SK-N-DZ (cell line): ENCODE results near the gene CCDC102B.
"Not testable (repeated sequence)": the region's sequence is repeated elsewhere in the genome, so short reads cannot be mapped to it uniquely, and the experiment has no call there.

Experiments
- DNase-seq: peaks from one replicate; pipeline ENCODE4 v3.0.0-alpha.2; 2015; ENCODE audit warnings: low spot score

The CCDC102B gene

DNA sequence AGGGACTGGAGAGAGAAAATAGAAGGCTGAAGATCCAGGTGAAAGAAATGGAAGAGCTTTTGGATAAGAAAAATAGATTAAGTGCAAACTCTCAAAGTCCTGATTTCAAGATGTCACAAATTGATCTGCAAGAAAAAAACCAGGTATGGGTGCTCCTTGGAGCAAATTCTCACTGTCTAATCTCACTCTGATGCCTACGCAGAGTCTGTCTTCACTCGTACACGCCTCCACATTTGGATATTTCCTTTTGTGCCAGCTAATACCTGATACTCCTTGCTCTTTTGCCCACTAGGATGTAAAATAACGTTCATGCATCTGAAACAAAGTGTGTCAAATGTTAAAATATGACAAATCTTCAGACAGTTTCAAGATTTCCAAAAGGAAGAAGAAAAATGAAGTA lies 99.4 kb downstream of the CCDC102B start:
- DNase-seq: no peak

DNA sequence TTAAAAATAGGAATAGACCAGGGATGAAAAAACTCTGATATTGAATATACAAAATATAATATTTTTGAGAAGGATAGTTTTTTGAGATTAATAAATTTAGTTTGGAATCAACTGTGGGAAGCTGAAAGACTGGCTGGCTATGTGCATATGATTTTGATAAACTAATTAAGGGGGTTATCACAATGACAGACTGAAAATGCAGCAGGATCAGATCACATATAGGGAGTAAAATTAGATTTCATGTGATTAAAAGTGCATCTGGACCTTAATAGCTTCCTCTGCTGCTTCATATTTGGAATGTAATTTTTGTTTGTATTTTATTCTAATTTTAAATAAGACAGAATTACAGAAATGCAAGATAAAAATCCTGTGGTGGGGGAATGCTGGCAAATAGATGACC lies 111.7 kb downstream of the CCDC102B start:
- DNase-seq: peak; percentile 75

DNA sequence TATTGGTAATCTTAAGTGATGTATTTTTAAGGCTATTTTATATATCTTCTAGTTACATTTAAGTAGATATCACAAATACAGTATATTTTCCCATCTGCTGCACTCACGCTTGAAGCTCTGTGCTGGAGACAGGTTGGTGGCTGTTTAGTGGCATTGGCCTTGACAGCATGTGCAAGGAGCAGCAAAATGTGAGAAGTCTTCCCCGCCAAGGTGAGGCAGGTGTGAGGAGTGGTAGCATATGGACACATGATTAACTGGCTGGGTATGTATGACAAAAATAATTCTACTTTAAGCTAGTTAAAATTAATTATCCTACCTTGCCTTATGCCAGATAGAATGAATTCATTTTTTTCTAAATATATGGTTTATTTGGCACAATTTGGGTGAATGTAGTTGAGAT lies 117.2 kb downstream of the CCDC102B start:
- DNase-seq: no peak

DNA sequence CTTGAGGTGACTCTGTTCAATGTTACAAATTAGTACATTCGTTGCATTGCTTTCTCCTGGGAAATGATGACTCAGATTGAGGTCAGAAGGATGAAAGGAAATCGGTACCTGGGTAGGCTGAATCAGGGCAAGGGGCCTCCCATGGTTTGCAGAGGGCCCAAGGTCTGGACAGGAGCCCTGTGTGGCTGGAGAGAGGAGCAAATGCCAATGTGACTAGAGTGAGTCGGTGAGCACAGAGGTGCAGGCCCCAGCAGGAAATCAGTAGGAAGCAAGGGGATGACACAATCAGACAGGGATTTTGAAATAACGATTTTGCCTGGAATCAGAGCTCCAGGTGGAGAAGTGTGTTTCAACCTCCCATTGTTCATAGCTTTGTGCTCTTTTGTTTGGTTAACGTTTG lies 118.9 kb downstream of the CCDC102B start:
- no peak for DNase-seq

DNA sequence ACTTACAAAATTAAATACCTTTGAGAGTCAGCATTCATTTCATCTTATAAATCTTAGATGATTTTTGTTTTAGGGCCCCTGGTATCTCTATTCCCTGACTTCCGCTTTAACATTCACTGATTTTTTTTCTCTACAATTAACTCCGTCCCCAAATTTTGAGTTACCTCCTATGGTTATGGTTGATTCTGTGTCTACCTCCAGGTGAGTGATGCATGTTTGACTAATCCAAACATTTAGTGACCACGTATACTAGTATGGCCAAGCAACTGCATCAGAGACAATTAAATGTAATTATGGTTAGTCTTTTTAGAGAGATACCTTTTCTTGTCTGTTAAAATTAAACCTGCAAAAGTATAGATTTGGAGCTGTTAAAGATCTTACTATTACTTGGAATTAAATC lies 120.3 kb downstream of the CCDC102B start:
- DNase-seq: no peak

DNA sequence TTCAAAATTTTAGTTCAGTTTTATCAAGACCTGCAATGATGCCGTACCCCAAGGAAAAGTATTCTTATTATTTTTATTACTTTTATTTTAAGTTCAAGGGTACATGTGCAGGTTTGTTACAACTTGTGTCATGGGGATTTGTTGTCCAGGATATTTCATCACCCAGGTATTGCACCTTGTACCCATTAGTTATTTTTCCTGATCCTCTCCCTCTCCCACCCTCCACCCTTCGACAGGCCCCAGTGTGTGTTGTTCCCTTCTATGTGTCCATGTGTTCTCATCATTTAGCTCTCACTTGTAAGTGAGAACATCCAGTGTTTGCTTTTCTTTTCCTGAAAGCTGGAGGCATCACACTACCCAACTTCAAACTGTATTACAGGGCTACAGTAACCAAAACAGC lies 122.0 kb downstream of the CCDC102B start:
- DNase-seq: no peak

DNA sequence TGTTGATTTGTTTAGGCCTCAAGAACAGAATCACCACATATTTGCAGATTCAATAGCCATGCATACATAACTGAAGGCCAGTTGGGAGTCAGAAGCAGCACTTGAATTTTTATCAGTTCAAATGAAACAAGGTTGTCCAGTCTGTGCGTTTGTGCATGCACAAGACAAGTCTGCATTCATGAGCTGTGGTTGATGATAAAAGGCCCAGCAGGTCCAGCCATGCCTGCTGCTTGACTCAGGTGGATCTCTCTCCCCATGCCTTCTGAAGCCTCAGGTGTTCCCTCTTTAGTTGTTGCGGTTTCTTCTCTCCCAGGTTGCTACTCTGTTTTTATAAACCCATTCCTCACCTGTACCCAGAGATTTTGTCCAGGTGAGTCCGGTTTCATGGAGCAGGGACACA lies 124.5 kb downstream of the CCDC102B start:
- DNase-seq: no peak

DNA sequence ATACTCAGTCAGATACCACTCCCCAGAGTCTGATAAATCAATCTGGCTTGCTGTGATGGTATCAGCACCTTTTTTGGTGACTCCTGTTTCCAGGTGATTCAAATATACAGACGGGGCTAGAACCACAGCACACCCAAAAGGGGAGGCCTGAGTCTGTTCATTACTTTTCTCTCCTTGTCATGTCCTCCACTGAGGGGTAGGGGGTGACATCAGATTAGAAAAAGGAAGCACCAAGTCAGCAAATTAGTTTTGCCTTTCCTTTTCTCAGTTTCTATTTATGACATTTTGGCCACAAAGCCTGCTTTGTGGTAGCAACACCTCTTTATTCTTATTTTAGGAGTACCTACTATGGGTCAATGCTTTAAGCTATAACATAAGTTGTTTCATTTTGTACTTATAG lies 127.4 kb downstream of the CCDC102B start:
- no peak for DNase-seq

DNA sequence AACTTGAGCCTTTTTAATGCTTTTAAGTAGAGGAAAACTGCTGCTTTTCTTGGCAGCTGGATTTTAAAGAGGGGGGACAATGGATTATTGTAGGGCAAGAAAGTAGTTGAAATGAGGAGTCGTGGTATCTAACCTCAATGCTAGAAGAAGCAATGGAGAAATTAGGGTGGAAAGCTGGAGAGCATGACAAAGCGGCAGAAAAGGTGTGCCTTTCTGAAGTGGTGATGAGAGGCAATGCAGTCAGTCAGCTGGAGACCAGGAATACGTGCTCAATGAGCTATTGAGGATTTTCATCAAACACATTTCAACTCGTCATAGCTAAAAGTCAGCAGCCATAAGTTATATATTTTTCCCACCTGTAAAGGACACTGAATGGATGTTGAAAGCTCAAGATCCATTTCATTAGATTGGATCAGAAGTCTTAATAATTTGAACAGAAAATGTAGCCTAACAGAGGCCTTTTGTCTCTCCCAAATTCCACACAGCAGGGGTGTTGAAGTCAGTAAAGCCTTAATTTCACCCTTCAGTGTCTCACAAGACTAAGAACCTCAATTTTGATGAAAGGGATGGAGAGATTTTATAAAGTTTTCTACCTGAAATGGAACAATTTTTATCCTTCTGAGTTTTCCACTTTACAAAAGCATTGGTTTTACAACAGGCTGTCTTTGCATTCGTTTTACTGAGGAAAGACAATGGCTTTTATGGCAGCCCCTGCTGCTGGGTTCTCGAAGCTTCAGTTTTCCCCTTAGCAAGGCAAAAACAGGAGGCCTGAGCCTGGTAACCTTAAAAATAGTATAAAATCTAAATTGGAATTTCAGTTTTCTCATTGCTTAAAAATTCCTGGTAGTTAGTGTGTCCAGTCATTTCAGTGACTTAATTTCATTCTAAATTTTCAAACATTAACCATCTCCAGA lies 131.1 kb downstream of the CCDC102B start:
- no peak for DNase-seq

DNA sequence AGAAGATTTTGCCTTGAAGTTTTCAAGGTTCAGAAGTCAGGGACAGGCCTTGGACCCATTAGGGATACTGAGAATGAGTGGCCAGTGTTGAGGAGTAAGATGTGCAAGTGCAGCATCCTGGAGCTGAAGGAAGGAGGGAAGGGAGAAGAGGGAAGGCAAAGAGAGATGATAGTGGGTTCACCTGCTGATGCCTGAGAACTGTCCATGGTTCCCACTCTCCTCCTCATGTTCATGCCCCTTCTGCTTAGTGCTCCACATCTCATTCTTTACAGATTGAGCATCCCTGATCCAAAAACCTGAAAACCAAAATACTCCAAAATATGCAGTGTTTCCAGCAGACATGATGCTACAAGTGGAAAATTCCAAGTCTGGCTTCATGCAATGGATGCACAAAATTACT lies 137.8 kb downstream of the CCDC102B start:
- no peak for DNase-seq

DNA sequence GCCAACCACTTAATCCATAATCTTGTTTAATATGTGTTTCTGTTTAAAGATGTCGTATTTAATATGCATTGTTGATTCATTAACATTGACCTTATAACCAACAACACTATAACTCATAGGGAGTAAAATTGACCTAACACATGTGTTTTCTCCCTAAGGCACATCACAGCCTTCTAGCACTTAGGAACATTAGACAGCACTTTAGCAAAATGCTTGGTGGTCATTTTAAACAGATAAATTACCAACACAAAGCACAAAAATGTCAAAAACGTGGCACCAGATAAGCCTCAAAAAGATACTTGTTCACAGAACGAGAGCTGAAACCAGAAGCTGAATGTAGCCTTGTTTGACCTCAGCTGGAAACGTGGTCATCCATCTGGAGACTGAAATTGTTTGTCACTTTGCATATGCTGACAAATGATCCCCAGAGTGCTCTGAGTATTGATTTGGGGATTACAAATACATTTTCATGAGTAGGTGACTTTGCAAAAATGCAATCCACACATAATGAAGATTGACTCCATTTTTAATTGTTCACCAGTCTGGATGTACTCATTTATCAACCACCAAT lies 139.2 kb downstream of the CCDC102B start:
- DNase-seq: no peak

DNA sequence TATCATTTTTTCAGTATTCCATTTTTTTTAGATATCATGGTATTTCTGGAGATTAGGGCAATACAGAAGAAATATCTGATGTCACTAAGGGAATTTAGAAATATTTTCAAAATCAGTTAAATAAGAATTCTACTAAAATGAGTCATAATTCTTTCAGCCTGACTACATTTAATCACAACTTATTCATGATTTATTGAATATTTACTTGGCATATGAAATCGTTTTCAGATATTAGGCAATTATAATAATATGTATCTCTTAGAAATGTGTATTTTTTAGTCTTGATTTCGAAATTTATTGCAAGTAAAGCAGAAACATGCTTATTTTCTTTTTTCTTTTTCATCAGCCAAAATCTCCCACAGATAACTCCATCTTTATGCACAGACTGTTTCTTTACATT lies 142.2 kb downstream of the CCDC102B start:
- no peak for DNase-seq

DNA sequence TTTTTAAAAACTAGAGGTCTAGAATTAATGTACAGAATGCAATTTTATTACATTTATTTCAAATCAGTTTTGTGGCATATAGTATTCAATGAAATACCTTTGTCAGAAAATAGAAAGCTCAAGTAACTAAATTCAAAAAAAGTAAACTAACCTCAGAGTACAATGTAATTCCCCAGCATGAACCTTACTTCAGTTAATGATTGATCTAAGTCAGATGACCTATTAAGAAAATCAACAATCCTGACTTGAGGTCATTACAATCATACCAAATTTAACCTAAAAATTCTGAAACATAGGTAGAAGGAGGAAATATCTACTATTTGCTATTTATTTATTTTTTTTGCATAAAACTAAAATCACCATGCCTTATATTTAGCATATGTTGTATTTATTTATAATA lies 142.9 kb downstream of the CCDC102B start:
- no peak for DNase-seq

DNA sequence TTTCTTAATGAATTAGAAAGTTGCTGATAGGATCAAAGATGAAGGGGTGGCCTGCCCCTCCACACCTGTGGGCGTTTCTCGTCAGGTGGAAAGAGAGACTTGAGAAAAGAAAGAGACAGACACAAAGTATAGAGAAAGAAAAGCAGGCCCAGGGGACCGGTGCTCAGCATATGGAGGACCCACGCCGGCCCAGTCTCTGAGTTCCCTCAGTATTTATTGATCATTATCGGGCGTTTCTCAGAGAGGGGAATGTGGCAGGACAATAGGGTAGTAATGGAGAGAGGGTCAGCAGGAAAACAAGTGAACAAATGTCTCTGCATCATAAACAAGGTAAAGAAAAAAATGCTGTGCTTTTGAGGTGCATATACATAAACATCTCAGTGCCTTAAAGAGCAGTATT lies 144.3 kb downstream of the CCDC102B start:
- no peak for DNase-seq

DNA sequence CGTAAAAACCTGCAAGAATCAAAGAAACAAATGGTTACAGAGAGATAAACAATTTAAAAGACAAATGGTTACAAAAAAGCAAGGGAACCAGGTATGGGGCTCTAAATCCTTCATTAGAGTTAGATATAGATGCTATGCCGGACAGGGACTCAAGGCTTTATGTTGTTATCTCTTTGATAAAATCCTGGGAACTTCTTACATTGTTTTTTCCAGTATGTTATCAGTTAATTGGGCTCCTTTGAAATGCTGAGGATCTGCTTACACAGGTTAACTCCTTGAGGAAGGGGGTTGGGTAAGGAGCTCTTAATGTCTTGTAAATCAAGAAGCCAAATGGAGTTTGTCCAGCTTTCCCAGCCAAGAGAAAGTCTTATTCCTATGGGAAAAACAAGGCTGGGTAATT lies 146.0 kb downstream of the CCDC102B start:
- DNase-seq: not testable (repeated sequence)

DNA sequence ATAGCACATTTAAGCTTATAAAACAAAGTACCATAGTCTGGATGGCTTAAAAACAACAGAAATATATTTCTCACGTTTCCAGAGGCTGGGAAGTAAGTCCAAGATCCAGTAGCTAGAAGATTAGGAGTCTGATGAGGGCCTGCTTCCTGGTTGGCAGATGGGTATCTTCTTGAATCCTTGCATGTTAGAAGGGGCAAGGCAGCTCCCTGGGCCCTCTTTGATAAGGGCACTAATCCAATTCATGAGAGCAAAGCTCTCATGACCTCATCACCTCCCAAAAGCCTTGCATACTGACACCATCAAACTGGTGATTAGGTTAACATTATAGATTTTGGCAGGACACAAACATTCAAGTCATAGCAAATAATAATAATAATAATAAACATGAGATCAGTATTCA lies 146.4 kb downstream of the CCDC102B start:
- DNase-seq: no peak

DNA sequence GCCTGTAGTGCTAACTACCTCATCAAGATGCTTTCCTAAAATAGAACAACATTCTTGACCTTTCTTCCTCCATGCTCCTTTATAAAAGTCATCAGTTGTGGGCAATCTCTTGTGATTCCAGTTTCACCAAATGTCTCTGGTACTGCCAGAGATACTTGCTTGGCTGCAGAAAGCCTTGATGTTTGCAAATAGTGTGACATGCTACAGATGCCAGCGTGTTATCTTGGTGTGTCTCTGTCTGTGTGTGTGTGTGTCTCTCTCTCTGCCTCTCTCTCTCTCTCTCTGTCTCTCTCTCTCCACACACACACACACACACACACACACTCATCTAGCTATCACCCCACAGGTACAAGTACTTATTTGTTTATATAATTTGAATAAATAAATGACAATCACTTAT lies 146.9 kb downstream of the CCDC102B start:
- no peak for DNase-seq

DNA sequence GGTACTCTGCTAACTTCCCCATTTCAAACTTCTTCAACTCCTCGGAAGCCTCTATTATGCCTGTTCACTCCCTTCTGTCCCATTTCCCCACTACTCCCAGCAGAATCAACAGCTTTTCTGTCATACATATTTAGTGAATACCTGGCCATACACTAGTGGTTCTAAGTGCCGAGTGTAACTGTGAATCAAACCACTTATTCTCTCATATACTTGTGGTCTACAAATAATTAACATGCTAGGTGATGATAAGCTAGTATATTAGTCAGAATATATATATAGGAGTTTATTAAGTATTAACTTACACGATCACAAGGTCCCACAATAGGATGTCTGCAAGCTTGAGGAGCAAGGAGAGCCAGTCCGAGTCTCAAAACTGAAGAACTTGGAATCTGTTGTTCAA lies 150.7 kb downstream of the CCDC102B start:
- no peak for DNase-seq

DNA sequence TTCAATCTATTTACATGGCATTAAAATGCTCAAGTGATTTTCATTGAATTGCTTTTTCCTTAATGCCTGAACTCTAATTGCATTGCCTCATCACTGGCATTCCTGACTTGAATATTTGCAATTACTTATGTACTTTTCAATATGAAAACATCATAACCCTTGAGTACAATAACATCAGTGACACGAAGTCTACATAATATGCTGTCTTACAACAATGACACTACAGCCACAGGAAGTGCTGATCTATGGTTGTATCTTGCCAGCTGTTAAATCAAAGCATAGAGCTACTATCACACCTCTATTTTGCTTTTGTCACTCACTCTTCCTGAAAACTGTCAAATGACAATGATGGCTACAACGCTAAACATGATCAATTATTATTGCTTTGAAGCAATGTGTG lies 156.9 kb downstream of the CCDC102B start:
- no peak for DNase-seq

DNA sequence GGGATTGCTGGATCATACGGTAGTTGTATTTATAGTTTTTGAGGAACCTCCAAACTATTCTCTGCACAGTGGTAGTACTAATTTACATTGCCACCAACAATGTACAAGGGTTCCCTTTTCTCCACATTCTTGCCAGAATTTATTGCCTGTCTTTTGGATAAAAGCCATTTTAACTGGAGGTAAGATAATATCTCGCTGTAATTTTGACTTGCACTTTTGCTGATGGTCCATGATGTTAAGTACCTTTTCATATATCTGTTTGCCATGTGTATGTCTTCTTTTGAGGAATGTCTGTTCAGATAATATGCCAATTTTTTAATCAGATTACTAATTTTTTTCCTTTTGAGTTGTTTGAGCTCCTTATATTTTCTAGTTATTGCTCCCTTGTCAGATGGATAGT lies 158.8 kb downstream of the CCDC102B start:
- DNase-seq: peak; percentile 72

DNA sequence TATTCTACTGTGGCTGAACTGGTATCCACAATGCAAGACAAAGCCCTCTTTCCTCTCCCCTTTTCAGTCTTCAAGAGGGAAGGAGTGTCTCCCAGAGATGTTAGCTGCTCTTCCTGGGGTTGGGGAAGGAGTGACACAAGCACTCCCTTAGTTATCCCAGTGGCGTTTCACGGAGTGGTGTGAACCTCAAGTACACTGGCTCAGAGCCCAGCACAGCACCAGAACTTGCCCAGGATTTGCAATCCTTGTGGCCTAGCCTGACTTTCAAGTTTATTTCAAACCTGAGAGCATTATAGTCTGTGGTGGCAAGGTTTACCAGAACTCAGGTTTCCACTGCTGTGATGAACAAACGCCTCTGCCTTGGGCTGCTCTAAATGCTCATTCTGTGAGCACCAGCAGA lies 162.5 kb downstream of the CCDC102B start:
- no peak for DNase-seq

DNA sequence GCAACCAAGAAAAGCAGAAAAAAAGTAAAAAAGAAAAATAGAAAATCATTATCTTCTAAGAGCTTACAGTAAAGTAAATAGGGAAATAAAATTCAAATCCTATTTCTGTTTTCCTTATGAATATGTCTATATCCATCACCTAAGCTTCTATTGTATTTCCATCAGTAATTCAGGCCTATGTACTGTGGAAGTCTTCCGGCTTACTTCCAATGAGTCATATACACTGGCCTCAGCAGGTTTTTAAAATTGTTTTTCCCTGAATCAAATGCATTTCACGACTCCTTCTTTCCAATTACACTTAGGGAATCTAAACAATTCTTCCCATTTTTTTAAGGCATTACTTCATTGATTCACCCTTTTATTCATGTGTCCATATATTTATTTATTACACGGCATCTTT lies 164.7 kb downstream of the CCDC102B start:
- DNase-seq: no peak

DNA sequence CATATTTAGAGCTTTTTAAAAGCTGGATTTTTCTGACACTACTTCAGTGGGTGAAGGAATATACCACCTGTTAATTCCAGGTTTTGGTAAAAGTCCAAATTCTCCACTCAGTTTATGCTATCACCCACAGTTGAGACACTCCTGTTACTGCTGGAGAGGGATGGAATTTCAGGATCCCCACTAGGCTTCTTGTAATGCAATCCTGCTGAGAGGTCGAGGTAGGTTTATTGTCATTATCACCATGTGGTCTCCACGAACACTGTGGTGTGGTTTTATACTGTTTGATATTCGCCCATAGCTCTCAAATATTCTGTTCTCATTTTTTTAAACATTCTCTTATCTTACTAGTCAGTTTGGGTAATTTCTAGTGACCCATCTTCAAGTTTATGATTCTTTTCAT lies 167.9 kb downstream of the CCDC102B start:
- DNase-seq: no peak
